Transverse colon (tissue), 4 donors: ENCODE results near the gene MACF1.
"Not testable (repeated sequence)": the region's sequence is repeated elsewhere in the genome, so short reads cannot be mapped to it uniquely, and the experiment has no call there.

ENCODE experiments used
- CTCF ChIP-seq, 5 experiments: fragments of 200-600 bp in 3 of 5; fragments of 450-650 bp in 2 of 5; sonication (generic) in 3 of 5; IDR thresholded peaks; 1 replicate in 2 of 5; 2 replicates in 3 of 5; pipeline ENCODE4 v1.5.1; 2016 to 2017; ENCODE audit warnings: antibody characterized with exemption in 5 of 5, inconsistent platforms in 3 of 5, mild to moderate bottlenecking in 2 of 5, moderate library complexity in 1 of 5
- EP300 ChIP-seq: sonication (generic); formaldehyde crosslinking; IDR thresholded peaks from one replicate; pipeline ENCODE4 v1.6.1; 2017; ENCODE audit warnings: antibody characterized with exemption, low read depth
- POLR2A ChIP-seq: fragments of 450-650 bp; IDR thresholded peaks from one replicate; pipeline ENCODE4 v1.6.1; 2016; ENCODE audit warnings: antibody characterized with exemption, mild to moderate bottlenecking, moderate library complexity
- POLR2AphosphoS5 ChIP-seq, 3 donors: sonication (generic); formaldehyde crosslinking; IDR thresholded peaks; one replicate each; pipeline ENCODE4 v1.6.1; 2016; ENCODE audit warnings: antibody characterized with exemption in 3 of 3

- not testable (repeated sequence) for TF ChIP-seq POLR2A; CTCF (IDR thresholded peaks at IDR 0.05); POLR2AphosphoS5 (IDR thresholded peaks at IDR 0.05); EP300
These were observed 317.7 kb downstream of the MACF1 start for GRCh38 chr1:39522221-39522620.
